ENCODE data around the gene ZNF282. TPM values are rescaled to one million over a fixed set of nuclear protein-coding genes. Genes with fewer than 3 reads are reported as not detected.

Gene ZNF282
- total RNA-seq, 1 experiment from 2014 or later: 44.0 TPM

DNA sequence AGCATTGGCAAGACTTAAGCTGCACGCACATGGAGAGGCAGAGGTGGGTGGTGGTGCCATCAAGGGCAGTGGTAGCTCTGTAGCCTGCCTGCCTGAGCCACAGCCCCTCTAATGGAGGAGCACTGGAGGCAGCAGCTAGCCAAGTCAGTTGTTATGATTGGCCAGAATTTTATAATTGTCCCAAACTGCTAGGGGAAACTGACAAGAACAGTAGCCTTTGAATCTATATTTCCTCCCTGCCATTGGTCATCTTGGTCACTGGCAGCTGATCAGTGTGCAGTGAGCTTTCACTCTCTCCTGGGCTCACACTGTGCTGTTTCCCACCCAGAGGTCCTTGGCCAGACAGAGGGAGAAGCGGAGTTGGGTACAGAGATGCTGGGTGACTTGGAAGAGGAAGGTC is 57.0 kb downstream of the ZNF282 start:
- H3K4me1 Mint-ChIP-seq (ENCODE audit: low read depth, unreplicated experiment): no peaks in the 10 kb centered on the region
- Histone ChIP-seq H3K27me3 (replicated peaks; ENCODE audit: control insufficient read depth, insufficient read depth, low read length) (no peaks in the 10 kb centered on the region), H3K36me3 (ENCODE audit: control insufficient read depth, insufficient read depth, low read length) (peaks cover 2% of the 10 kb centered on the region), H3K4me1 (no peaks in the 10 kb centered on the region), H3K9me3 (no peaks in the 10 kb centered on the region), H3K4me3 (ENCODE audit: low read depth, low read length) (no peak overlapping the region)
- POLR2A ChIA-PET: no interaction called here
- intact Hi-C loops (cut with micrococcal nuclease; ENCODE audit: unreplicated experiment): no loop called here
- no peak for DNase-seq
- no TSS peak for BruUV-seq (replicated peaks)
- no peak overlapping the region for H3K27ac Mint-ChIP-seq (ENCODE audit: unreplicated experiment)
- TF ChIP-seq CTCF (IDR thresholded peaks at IDR 0.05; ENCODE audit: insufficient read depth in 1 of 2, low read depth in 1 of 2, low read length in 1 of 2, severe bottlenecking in 1 of 2, unreplicated experiment in 1 of 2): no peak
- no peaks in the 10 kb centered on the region for H3K9me3 Mint-ChIP-seq (ENCODE audit: unreplicated experiment)
- no peak overlapping the region for H3K4me3 Mint-ChIP-seq (ENCODE audit: unreplicated experiment)
- no peaks in the 10 kb centered on the region for H3K27me3 Mint-ChIP-seq (ENCODE audit: insufficient read depth, unreplicated experiment)
- H3K36me3 Mint-ChIP-seq (ENCODE audit: insufficient read depth, unreplicated experiment): peaks cover 10% of the 10 kb centered on the region
- CTCF ChIA-PET: no interaction called here

GRCh38 chr7:149253665-149254064 is 58.3 kb downstream of the ZNF282 start:
- TF ChIP-seq CTCF (IDR thresholded peaks at IDR 0.05; ENCODE audit: insufficient read depth in 1 of 2, low read depth in 1 of 2, low read length in 1 of 2, severe bottlenecking in 1 of 2, unreplicated experiment in 1 of 2): no peak
- Histone ChIP-seq H3K9me3 (no peaks in the 10 kb centered on the region), H3K36me3 (ENCODE audit: control insufficient read depth, insufficient read depth, low read length) (peaks cover 2% of the 10 kb centered on the region), H3K4me3 (ENCODE audit: low read depth, low read length) (no peak overlapping the region), H3K27me3 (replicated peaks; ENCODE audit: control insufficient read depth, insufficient read depth, low read length) (no peaks in the 10 kb centered on the region), H3K4me1 (no peaks in the 10 kb centered on the region)
- Mint-ChIP-seq H3K4me1 (ENCODE audit: low read depth, unreplicated experiment) (no peaks in the 10 kb centered on the region), H3K27ac (ENCODE audit: unreplicated experiment) (no peak overlapping the region), H3K4me3 (ENCODE audit: unreplicated experiment) (no peak overlapping the region), H3K36me3 (ENCODE audit: insufficient read depth, unreplicated experiment) (peaks cover 10% of the 10 kb centered on the region), H3K9me3 (ENCODE audit: unreplicated experiment) (no peaks in the 10 kb centered on the region), H3K27me3 (ENCODE audit: insufficient read depth, unreplicated experiment) (no peaks in the 10 kb centered on the region)
- no TSS peak for BruUV-seq (replicated peaks)
- intact Hi-C loops (cut with micrococcal nuclease; ENCODE audit: unreplicated experiment): no loop called here
- CTCF ChIA-PET: no interaction called here
- DNase-seq: no peak
- POLR2A ChIA-PET: no interaction called here

GRCh38 chr7:149254181-149254858 is 59.0 kb downstream of the ZNF282 start:
- BruUV-seq (replicated peaks): no TSS peak
- no peak overlapping the region for H3K27ac Mint-ChIP-seq (ENCODE audit: unreplicated experiment)
- Histone ChIP-seq H3K9me3 (no peaks in the 10 kb centered on the region), H3K4me1 (no peaks in the 10 kb centered on the region), H3K27me3 (replicated peaks; ENCODE audit: control insufficient read depth, insufficient read depth, low read length) (no peaks in the 10 kb centered on the region), H3K4me3 (ENCODE audit: low read depth, low read length) (no peak overlapping the region), H3K36me3 (ENCODE audit: control insufficient read depth, insufficient read depth, low read length) (peaks cover 2% of the 10 kb centered on the region)
- TF ChIP-seq CTCF (IDR thresholded peaks at IDR 0.05; ENCODE audit: insufficient read depth in 1 of 2, low read depth in 1 of 2, low read length in 1 of 2, severe bottlenecking in 1 of 2, unreplicated experiment in 1 of 2): no peak
- intact Hi-C loops (cut with micrococcal nuclease; ENCODE audit: unreplicated experiment): no loop called here
- CTCF ChIA-PET: no interaction called here
- H3K27me3 Mint-ChIP-seq (ENCODE audit: insufficient read depth, unreplicated experiment): no peaks in the 10 kb centered on the region
- H3K4me3 Mint-ChIP-seq (ENCODE audit: unreplicated experiment): no peak overlapping the region
- no peaks in the 10 kb centered on the region for H3K4me1 Mint-ChIP-seq (ENCODE audit: low read depth, unreplicated experiment)
- no peak for DNase-seq
- H3K36me3 Mint-ChIP-seq (ENCODE audit: insufficient read depth, unreplicated experiment): peaks cover 10% of the 10 kb centered on the region
- H3K9me3 Mint-ChIP-seq (ENCODE audit: unreplicated experiment): no peaks in the 10 kb centered on the region
- POLR2A ChIA-PET: no interaction called here

All from Caco-2 (cell line).